ENCODE measurements around the gene CFDP1. TPM values are rescaled to one million over a fixed set of nuclear protein-coding genes. Genes with fewer than 3 reads are reported as not detected.

Gene CFDP1
- total and polyA plus RNA-seq, 8 donors: 25.8 to 126 (median 60.7) TPM; not detected in 1

- Histone ChIP-seq H3K27ac (no peak overlapping the region), H3K9me3 (no peaks in the 10 kb centered on the region), H3K27me3 (peaks cover 0 to 4% (median 0%) of the 10 kb centered on the region in 3 donors), H3K4me3 (no peak overlapping the region), H3K36me3 (no peaks in the 10 kb centered on the region), H3K4me1 (no peaks in the 10 kb centered on the region)
- TF ChIP-seq POLR2A (IDR thresholded peaks at IDR 0.05): no peak
- no peak for TF ChIP-seq POLR2AphosphoS5 (IDR thresholded peaks at IDR 0.05)
- no peak for TF ChIP-seq EP300 (IDR thresholded peaks at IDR 0.05)
- TF ChIP-seq, protein P1, sequence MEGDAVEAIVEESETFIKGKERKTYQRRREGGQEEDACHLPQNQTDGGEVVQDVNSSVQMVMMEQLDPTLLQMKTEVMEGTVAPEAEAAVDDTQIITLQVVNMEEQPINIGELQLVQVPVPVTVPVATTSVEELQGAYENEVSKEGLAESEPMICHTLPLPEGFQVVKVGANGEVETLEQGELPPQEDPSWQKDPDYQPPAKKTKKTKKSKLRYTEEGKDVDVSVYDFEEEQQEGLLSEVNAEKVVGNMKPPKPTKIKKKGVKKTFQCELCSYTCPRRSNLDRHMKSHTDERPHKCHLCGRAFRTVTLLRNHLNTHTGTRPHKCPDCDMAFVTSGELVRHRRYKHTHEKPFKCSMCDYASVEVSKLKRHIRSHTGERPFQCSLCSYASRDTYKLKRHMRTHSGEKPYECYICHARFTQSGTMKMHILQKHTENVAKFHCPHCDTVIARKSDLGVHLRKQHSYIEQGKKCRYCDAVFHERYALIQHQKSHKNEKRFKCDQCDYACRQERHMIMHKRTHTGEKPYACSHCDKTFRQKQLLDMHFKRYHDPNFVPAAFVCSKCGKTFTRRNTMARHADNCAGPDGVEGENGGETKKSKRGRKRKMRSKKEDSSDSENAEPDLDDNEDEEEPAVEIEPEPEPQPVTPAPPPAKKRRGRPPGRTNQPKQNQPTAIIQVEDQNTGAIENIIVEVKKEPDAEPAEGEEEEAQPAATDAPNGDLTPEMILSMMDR (IDR thresholded peaks at IDR 0.05): no peak
- intact Hi-C loops (cut with DNase I; ENCODE audit: low total_unique reads): loop anchor here (5.0 to 10.0 kb wide), 2 partner anchors 135 to 288 kb away; no protein-coding TSS in a partner anchor
- 94 to 97% (median 95%) methylated on average over 47 of the region's 47 CpGs for WGBS, 5 donors
- DNase-seq: no peak
These were observed 46.2 kb upstream of the CFDP1 start for GRCh38 chr16:75479421-75479990.

DNA sequence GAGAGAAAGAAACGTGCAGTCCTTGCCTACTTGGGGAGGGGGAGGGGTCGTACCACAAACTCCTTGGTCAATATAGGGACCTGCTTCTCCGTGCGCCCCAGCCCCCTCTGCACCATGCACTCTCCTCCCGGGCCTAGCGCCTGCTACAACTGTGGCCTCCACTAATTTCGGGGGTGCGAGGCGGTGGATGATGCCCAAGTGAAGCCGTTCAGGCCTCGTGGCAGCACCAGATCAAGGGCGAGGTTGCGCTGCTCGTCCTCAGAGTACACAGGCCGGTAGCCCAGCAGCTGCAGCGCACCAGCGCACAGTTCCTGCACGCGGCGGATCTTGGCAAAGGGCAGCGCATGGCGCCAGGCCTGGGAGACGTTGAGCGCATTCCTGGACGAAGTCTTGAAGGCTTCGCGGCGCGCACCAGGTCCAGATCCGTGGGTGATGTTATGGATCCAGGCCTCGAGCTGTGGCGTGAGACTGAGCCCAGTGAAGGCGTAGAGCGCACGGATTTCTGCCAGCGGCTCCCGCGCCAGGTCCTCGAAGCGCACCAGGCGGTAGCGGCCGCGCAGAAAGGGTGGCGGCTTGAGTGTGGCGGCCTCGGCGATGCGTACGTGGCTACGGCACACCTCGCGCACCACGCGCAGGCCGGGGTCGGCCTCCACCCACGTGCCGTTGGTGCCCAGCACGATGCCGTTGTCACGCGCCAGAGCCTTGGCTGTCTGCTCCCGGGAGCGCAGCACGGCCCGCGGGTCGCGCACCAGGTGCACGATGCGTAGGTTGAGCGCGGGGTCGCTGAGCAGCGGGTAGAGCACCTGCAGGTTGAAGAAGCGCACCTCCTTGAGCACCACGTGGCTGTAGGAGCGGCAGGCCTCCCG is 45.4 kb upstream of the CFDP1 start:
- H3K27ac ChIP-seq: no peak overlapping the region
- no peak for DNase-seq
- no peak for TF ChIP-seq POLR2AphosphoS5 (IDR thresholded peaks at IDR 0.05)
- TF ChIP-seq, protein P1 (IDR thresholded peaks at IDR 0.05): no peak
- TF ChIP-seq POLR2A (IDR thresholded peaks at IDR 0.05): no peak
- TF ChIP-seq EP300 (IDR thresholded peaks at IDR 0.05): no peak
- peaks cover 0 to 4% (median 0%) of the 10 kb centered on the region in 3 donors for H3K27me3 ChIP-seq
- 94 to 96% (median 96%) methylated on average over 74 to 80 of the region's 80 CpGs for WGBS, 5 donors
- intact Hi-C loops (cut with DNase I; ENCODE audit: low total_unique reads): loop anchor here (5.0 to 10.0 kb wide), 2 partner anchors 136 to 289 kb away; no protein-coding TSS in a partner anchor
- no peaks in the 10 kb centered on the region for H3K4me1 ChIP-seq
- no peak overlapping the region for H3K4me3 ChIP-seq
- no peaks in the 10 kb centered on the region for H3K9me3 ChIP-seq
- no peaks in the 10 kb centered on the region for H3K36me3 ChIP-seq

- H3K4me1 ChIP-seq: no peaks in the 10 kb centered on the region
- 32 to 62% (median 50%) methylated on average over 4 of the region's 4 CpGs for WGBS, 5 donors
- H3K9me3 ChIP-seq: no peaks in the 10 kb centered on the region
- TF ChIP-seq EP300 (IDR thresholded peaks at IDR 0.05) (no peak), POLR2A (IDR thresholded peaks at IDR 0.05) (no peak), POLR2AphosphoS5 (IDR thresholded peaks at IDR 0.05) (no peak)
- TF ChIP-seq, protein P1 (IDR thresholded peaks at IDR 0.05): no peak
- no peak for DNase-seq
- H3K27me3 ChIP-seq: peaks cover 0 to 4% (median 0%) of the 10 kb centered on the region in 3 donors
- no peak overlapping the region for H3K4me3 ChIP-seq
- H3K36me3 ChIP-seq: no peaks in the 10 kb centered on the region
- intact Hi-C loops (cut with DNase I; ENCODE audit: low total_unique reads): loop anchor here (5.0 to 10.0 kb wide), 2 partner anchors 137 to 289 kb away; no protein-coding TSS in a partner anchor
- H3K27ac ChIP-seq: no peak overlapping the region
These were observed 44.6 kb upstream of the CFDP1 start for GRCh38 chr16:75477680-75478473.

DNA sequence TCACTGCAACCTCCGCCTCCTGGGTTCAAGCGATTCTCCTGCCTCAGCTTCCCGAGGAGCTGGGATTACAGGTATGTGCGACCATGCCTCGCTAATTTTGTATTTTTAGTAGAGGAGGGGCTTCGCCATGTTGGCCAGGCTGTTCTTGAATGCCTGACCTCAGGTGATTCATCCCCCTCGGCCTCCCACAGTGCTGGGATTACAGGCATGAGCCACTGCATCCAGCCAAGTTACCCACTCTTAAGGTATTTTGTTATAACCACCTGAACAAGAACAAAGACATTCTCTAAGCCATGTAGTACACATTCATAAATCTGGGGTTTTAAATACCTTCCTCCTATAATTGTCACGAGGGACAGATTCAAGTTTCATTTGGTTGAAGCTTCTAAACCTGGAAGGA is 43.5 kb upstream of the CFDP1 start:
- H3K36me3 ChIP-seq: no peaks in the 10 kb centered on the region

More for the DNA sequence above, 43.5 kb upstream of the CFDP1 start:
- H3K4me1 ChIP-seq: no peaks in the 10 kb centered on the region
- 87 to 93% (median 91%) methylated on average over 8 of the region's 8 CpGs for WGBS, 5 donors
- intact Hi-C loops (cut with DNase I; ENCODE audit: low total_unique reads): loop anchor here (5.0 to 10.0 kb wide), 2 partner anchors 138 to 290 kb away; no protein-coding TSS in a partner anchor
- H3K27me3 ChIP-seq: peaks cover 0 to 4% (median 0%) of the 10 kb centered on the region in 3 donors
- no peak overlapping the region for H3K27ac ChIP-seq
- TF ChIP-seq, protein P1 (IDR thresholded peaks at IDR 0.05): no peak
- TF ChIP-seq POLR2AphosphoS5 (IDR thresholded peaks at IDR 0.05): no peak
- no peak for TF ChIP-seq POLR2A (IDR thresholded peaks at IDR 0.05)
- DNase-seq: no peak
- H3K9me3 ChIP-seq: no peaks in the 10 kb centered on the region
- no peak overlapping the region for H3K4me3 ChIP-seq
